Ramos (cell line): ENCODE measurements around the gene EGFR.

Source experiments
- in situ Hi-C: fragments of 300-500 bp; cut with MboI; formaldehyde crosslinking; loops from one replicate; pipeline ENCODE4 v1.14.3; 2022; ENCODE audit warnings: low sequenced_read_pairs; ENCODE audit not compliant: unreplicated experiment

Gene EGFR

DNA sequence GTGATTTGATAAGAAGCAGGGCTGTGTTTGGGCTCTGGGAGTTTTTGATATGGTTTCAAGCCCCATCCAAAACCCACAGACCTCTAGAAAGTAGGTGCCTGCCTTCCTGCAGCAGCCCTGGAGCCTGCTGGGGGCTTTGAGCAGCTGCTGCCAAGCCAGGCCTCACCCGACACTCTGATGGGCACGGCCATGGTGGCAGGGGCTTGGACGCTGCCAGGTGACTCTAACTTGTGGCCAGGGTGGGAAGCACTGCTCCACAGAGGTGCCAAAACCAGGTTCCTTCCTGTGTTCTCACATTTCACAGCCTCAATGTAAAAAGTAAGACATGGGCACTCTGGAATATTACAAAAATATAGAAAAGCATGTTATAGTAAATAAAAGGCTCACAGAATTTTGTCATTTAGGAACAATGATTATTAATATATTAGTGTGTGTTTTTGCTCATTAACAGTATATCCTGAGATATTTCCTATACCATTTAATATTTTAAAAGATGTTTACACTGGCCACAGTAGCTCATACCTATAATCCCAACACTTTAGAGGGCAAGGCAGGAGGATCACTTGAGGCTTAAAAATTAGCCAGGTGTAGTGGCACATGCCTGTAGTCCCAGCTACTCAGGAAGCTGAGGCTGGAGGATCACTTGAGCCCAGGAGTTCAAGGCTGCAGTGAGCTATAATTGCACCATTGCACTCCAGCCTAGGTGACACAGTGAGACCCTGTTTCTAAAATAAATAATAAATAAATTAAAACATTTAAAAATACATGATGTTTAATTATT lies 95.1 kb downstream of the EGFR start:
- in situ Hi-C loops, result no loop called here

DNA sequence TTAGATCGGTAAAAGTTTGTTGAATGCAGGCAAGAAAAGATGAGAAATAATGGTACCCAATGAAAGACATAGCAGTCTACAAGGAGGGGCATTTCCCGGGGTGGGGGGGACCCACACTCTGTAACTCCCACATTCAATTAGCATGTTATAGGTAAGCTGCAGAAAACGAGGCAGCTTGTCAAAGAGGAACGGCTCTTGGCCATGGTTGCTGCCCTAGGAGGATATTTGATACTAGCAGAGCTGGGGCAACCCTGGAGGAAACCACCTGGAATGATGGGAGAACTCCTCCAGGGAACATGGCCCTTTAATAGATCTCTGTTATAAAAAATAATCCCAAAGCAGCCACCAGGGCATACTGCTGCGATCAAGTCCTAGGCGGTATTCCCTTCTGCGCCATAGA lies 98.5 kb downstream of the EGFR start:
- in situ Hi-C loops, result no loop called here

DNA sequence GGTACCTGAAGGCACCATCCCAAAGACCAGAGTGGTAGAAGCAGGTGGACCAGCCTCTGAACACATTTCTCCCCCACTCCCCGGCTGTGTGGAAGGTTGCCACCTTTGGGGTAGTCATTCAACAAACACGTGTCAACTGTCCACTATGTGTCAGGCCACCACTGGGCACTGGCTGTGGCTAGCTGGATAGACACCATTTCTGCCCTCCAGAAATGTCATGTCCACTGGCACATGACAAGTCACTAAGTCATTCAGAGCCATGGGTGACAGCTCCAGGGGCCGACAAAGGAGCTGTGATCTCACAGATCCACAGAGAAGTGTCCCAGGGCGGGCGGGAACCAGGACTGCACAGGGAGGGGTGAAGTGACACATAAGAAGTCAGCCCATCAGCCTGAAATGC lies 99.6 kb downstream of the EGFR start:
- in situ Hi-C loops, result no loop called here

DNA sequence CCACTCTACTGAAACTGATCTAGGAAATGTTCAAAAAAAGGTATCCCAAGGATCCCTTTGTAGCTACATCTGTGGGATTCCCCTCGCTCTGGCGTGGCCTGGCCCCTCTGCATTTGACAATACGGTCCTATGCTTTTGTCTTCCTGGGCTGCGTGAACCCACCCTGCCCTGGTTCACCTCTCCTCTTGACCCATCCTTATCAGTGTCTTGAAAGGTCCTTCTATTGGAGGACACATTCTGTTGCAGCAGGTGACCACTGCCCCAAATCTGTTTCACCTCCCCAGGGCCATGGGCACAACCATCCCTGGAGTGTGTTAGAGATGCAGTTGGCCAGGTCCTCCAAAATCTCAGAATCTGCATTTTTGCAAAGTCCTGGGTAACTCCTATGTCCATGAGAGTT lies 100.8 kb downstream of the EGFR start:
- in situ Hi-C loops, result no loop called here

DNA sequence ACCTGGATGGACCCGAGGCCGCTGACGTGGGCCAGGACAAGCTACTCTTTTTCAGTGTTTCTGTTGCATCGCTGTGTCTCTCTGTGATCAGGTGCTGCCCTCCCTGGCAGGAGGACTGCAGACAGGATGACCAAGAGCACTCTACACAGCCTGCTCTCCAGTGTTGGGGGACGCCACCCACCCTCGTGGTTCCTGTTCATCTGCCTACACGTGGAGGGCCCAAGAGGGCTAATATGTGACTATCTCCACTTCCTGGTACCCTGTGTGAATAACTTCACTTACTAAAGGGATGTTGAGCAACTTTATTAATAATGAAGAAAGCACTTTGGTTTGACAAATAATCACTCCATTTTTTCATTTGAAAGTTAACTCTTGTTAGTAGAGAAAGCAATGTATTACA lies 101.3 kb downstream of the EGFR start:
- in situ Hi-C loops, result no loop called here

DNA sequence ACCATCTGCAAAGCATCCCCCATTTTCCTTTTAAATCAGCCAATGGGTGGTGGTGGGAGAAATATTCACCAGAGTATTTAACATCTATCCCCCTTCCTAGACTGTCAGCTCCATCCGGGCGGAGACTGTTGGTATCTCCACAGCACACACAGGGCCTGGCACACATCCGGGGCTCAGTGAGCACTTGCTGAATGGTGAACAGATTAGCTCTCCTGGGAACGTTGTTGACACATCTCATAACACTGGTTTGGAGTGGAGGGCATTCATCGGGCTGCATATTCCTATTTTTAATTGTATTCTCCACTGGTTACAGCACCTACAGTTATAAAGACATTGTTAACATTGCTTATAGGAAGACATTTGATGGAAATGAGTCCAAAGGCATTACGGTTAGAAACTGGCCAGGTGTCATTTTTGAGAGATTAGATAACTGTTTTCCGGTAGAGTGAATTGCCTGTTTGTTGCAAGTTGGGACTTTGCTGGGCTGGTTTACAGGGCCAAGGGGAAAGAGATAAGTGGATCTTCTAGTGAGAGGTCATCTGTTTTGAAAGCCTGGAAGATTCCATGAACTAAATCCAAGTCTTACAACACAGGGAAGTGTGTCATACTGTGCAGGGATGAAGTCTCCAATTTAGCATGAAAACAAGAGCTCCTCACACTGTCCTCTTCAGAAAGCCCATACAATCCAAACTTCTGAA lies 101.8 kb downstream of the EGFR start:
- in situ Hi-C loops, result no loop called here

DNA sequence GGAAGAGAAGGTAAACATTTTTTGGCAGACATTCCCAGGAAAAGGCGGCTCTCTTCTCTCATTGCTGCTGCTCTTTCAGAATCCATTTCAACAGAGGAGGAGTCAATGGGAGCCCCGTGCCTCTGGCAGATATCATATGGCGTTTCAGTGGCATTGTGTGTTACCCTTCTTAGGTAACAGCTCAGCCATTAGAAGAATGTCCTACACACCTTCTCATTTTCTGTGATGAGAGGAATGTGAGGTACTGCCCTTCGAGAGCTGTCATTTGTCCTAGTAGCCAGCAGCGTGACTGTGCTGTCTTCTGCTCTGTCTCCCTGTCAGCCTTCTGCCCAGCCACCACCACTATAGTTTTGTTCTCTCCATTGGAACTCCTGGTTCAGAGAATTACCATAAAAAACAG lies 102.4 kb downstream of the EGFR start:
- in situ Hi-C loops, result no loop called here

DNA sequence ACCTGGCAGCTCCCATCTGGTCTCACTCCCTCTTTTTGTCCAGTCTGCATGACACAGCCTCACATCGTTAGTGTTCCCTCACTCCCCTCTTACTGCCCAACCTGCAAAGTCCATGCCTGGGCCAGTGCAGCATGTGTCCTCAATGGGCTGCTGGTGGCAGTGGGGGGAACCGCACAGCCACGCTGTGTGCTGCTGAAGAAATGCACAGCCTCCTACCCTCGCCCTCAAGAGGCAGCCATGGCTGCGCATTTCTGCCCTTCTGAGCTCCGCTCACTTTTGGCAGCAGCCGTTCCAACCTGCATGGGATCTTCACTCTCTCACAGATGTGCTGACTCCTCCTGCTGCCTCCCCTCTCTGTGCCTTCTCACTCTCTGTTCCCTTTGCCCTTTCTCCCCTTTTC lies 103.4 kb downstream of the EGFR start:
- in situ Hi-C loops, result no loop called here

DNA sequence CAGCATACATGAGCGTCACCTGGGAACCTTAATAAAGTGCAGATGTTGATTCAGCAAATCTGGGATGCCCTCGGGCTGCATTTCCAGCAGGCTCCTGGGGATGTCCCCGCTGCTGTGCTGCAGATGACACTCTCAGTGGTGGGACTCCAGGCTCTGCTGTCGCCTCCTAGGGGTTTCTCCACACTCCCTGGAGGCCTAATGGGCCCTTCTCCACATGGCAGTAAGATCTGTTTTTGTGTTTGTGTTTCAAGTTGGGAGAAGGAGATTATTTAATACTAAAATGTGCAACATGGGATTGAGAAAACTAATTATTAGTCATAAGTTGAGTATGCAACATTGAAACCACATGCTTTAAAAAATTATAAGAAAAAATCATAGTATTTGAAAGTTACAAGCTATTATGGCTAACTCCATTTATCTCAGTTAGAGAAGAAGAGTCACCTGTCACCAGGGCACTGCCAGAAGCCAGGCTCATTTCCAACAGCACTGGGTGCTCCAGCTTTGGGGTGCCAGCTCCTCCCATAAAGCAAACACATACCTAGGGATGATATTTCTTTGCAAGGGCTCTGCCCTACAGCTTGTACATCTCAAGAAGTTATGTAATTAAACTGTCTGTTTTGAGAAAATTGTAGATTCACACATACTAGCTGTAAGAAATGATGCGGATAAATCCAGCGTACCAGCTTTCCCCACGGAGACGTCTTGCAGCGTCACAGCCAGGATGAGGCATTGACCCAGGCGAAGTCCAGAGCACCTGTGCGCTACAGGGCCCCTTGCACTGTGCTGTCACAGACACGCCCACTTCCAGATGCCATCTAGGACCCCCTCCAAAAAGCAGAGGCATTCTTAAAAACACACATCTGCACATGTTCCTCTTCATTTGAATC lies 106.4 kb downstream of the EGFR start:
- in situ Hi-C loops, result no loop called here

DNA sequence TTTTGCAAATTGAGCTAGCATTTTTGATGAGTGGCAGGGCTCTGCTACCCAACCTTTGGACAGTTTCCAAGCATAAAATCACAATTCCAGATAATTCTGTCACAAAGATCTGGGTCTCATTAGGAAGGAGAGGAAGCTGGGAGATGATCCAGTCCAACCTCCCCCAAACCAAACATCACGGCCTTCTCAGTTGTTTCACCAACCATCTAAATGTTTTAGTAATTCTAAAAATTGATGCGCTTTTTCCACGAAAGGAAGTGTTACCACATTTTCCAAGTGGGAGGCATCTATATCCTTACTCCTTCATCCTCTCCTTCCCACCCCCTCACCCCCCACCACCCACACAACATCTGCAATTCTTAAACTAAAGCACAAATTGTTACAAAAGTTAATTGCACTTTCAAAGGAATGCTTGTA lies 108.3 kb downstream of the EGFR start:
- in situ Hi-C loops, result no loop called here

DNA sequence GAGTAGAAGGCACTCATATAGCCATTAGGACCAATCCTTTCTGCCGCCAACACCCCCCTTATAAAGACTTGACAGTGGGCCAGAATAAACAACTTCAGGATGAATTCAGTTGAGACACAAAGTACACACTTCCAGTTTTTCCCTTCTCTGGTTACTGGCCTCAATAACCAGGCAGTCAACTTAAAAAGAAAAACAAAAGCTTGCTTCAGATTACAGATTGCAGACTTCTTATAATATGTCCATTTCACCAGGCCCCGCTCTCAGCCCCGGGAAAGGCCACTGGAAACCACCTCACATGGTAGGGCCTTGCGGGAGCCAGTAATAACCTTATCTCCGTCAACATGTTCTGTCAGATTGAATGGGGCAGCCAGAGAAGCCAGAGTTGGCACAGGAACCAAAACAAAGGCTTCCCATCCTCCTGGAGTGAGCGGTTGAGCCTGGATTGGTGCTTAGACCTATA lies 108.8 kb downstream of the EGFR start:
- in situ Hi-C loops, result no loop called here

DNA sequence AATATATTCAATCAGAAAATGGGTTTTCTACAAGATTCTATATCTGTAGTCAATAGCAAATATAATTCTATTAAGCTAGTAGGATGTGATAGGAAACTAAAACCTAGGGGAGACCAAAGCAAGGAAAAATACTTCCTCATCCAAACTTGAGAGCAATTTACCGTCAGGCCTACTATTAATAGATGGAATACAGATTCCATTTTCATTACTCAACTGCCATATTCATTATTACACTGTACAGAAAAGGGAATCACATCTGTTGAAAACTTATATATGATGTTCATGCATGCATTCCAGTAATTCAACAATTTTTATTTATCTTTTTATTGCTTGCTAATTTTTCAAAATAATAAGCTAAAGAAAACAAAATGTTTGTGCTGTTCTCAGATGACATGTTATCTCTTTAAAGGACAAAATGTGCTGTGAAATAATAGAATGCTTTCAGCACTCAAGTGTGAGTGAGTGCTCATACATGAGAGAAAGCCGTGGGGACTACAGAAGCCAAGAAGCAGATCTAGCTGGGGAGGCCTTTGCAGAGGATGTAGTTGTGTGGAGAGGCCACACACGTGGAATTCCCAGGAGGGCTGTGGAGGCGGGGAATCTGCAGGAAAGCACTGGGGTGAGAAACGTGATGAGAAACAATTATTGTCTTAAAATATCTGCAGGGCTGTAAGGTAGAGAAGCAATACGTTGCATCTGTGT lies 110.0 kb downstream of the EGFR start:
- in situ Hi-C loops, result no loop called here

DNA sequence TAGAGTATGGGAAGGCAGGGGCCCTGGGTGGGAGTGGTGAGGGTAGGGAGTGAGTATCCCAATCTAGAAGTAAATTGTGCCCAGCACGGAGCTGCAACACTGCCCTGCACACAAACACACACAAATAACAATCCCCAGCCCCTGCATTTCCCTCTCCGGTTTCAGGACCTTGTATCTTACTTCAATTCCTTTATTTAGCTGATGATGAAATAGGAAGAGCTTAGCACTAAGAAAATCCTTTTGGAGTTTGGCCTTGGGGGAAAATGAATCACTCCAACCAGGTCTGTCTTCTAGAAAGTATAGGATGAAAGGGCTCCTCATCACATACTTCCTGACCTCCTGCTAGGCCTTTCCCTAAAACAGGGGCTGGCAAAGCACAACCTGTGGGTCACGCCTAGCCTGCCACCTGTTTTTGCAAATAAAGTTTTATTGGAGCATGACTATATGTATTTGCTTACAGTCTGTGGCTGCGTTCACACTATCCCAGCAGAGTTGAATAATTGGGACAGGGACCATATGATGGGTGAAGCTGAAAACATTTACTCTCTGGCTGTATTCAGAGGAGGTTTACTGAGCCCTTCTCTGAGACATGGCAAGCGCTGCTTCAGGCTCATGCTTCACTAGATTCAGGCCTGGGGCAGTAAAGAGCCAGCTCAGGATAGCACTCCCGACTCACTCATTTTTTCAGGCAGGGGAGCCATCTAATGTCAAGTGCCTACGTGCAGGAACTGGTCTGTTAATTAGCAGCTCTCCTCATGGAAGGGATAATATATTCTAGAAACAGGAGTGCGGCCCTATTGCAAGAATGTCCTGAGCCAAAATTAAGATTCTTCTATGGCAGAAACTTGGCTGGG lies 111.0 kb downstream of the EGFR start:
- in situ Hi-C loops, result no loop called here

DNA sequence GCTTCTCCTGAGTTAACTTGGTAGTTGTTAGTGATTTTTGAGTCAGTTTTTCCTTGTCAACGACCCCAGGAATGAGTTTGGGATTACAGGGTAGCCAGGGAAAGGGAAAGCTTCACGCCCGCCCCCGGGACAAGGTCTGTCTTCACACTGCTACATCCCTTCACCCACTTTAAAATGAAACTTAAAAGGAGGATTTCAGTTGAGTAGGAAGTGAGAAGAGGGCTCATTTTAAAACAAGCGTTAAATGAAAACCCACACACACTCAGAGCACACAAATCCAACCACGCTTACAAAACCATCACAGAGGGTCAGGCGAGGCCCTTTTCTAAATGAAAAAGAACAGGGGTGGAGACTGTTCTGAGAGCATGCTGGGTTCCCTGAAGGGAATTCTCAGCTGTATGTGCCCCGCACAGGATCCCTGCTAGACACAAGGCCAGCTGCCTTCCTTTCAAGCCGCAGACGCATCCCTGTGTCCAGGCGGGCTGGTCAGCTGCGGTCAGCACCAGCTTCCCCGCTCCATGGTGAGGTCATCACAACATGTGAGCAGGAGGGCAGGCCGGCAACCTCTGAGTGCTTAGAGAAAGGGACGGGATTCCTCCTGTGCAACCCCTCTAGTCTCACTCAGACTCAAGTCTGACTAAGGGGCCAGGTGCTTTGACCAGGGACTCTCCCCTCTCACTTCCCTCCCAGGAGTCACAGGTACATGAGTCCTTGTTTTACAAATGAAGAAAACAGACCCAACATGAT lies 111.8 kb downstream of the EGFR start:
- in situ Hi-C loops, result no loop called here

DNA sequence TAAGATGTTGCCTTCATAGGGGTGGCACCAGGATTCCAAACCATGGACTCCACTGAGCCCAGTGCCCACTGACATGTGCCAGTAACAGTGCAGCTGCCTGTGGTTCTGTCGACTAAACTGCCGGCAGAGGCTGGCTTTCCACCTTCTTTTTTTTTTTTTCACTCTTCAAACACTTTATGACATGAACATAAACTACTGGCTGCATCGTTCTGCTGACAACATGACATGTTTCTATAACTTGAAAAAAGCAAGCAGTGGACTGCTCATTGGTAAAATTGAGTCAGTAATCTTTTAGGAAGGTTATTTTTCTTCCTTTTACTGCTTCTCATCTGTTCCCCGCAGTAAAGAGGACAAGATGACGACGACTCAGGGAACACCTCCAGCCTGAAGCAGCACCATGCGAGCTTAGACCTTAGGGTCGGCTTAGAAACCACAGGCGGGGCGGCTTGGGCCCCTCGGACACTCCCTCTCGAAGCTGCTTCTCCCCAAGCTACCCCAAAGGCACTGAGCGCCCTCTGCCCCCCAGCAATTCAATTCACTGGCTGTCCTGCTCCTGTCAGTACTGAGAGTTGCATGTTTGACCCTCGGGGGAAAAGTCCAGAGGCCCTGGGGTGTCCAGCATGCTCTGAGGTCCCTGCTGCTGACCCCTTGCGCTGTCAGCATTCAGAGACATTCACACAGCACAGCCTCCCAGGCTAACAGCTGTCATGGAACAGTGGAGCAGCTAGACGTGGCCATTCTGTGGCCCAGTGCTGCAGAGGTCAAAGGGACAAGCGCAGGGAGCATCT lies 112.5 kb downstream of the EGFR start:
- in situ Hi-C loops, result no loop called here

DNA sequence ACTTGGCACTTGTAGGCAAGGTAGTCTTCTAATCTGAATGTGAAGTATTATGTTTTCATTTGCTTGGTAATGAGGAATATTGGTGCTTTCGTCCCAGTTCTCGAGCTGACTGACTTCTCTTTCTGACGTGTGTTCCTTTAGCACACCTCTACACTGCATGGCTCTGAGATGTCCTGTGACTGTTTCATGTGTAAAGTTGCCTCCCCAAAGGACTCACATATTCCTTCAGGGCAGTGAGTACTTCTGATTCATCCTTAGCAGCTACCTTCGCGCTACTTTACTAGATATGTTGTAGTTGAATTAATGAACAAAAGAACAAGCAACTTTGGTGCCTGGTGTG lies 113.7 kb downstream of the EGFR start:
- in situ Hi-C loops, result no loop called here

DNA sequence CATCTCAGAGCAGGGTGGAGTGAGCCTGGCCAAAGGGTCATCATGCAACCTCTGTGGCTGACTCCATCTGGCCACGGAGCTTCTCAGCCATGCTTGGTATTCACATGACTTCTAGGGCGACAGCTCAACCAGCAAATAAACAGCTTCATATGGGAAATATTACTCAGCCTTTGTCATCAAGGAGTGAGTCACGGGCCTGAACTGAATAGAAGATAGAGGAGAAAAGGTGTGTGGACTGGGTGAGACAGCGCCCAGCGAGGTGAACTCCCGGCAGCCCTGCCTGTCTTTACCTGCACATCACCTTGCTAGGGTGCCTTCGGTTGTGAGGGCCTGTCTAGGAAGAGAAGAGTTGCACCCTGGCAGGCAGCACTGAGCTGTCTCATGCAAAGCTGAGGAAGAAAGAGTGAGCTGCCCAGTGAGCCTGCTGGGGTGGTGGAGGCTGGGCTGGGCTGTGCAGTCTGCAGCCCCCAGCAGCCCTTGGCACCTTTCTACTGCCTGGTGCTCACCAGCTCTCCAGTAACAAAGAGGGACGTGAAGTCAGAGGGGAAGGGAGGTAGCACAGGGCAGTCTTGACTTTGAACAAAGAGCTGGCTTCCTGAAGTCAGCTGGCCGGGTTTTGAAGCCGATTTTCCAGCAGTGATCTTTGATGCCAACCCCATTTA lies 114.2 kb downstream of the EGFR start:
- in situ Hi-C loops, result no loop called here
